ENCODE results near the gene SET. TPM values are rescaled to one million over a fixed set of nuclear protein-coding genes. Genes with fewer than 3 reads are reported as not detected.

SET gene
- total and polyA plus RNA-seq, 2 of the 8 experiments (the other 6 are each of a cell fraction or from before 2014, with no cell fraction given) = 466 to 1,345 TPM

GRCh38 chr9:128729302-128729701, 40.3 kb downstream of the SET start:
- 83% methylated on average over 5 of the region's 5 CpGs; no CpG with 5 or more reads in 1 of the 2 experiments for WGBS, 2 experiments (ENCODE audit: extremely low coverage in 1 of 2, insufficient coverage in 1 of 2, insufficient read length in 1 of 2, insufficient replicate concordance in 2 of 2, low coverage in 1 of 2, low lambda C conversion rate in 2 of 2, missing lambda C conversion rate in 1 of 2)
- Histone ChIP-seq H3K4me2 (ENCODE audit: insufficient read depth in 1 of 2, low read depth in 2 of 2, low read length in 2 of 2) (no peak overlapping the region), H3K9me3 (ENCODE audit: insufficient read depth in 2 of 2, low read depth in 1 of 2, low read length in 1 of 2) (no peaks in the 10 kb centered on the region), H2BK20ac (ENCODE audit: low read length) (no peak overlapping the region), H3K27me3 (replicated peaks in 1 of 4; ENCODE audit: control insufficient read depth in 3 of 4, extremely low read depth in 1 of 4, insufficient read depth in 3 of 4, low read length in 3 of 4) (no peaks in the 10 kb centered on the region), H2BK5ac (ENCODE audit: low read depth, low read length) (no peak overlapping the region), H3K27ac (ENCODE audit: low read depth, low read length) (no peak overlapping the region), H2AFZ (ENCODE audit: low read length) (no peak overlapping the region), H3K23me2 (ENCODE audit: low read depth, low read length) (peaks cover 3% of the 10 kb centered on the region; the same call in 1 of the 2 replicates), H3K36me3 (ENCODE audit: control insufficient read depth in 2 of 4, insufficient read depth in 4 of 4, low read length in 3 of 4) (peaks cover 0 to 2% (median under 1%) of the 10 kb centered on the region in 4 experiments; a peak in 1 of 8 replicates), H4K8ac (ENCODE audit: extremely low read depth, insufficient read depth, low read length) (no peak overlapping the region), H3K4me3 (ENCODE audit: extremely low read depth in 1 of 4, insufficient read depth in 2 of 4, low read depth in 3 of 4, low read length in 4 of 4) (no peak overlapping the region), H2AK5ac (ENCODE audit: low read depth, low read length) (no peak overlapping the region), H2BK15ac (ENCODE audit: low read length) (no peak overlapping the region), H3K9ac (replicated peaks in 1 of 4; ENCODE audit: extremely low read depth in 1 of 4, low read depth in 3 of 4, low read length in 3 of 4) (no peak overlapping the region), H3K23ac (ENCODE audit: insufficient read length) (no peak overlapping the region), H3K4me1 (replicated peaks in 1 of 4; ENCODE audit: control insufficient read depth in 3 of 4, insufficient read depth in 4 of 4, low read length in 3 of 4) (peaks cover 0 to 1% (median 0%) of the 10 kb centered on the region in 4 experiments; a peak in 1 of 7 replicates), H3K56ac (replicated peaks; ENCODE audit: insufficient read length, low read depth, low read length) (no peak overlapping the region), H3K4ac (replicated peaks; ENCODE audit: insufficient read length, low read depth, low read length) (no peak overlapping the region), H4K91ac (replicated peaks; ENCODE audit: insufficient read length, low read length) (no peak overlapping the region), H4K5ac (ENCODE audit: insufficient read length, low read depth, low read length) (no peak overlapping the region), H2BK120ac (replicated peaks; ENCODE audit: low read depth, low read length) (no peak overlapping the region), H3K79me1 (ENCODE audit: low read depth, low read length) (peaks cover 2% of the 10 kb centered on the region; the same call in 1 of the 2 replicates), H3K14ac (ENCODE audit: insufficient read length) (no peak overlapping the region), H3K18ac (ENCODE audit: extremely low read depth, low read length) (no peak overlapping the region), H4K20me1 (replicated peaks in 1 of 2; ENCODE audit: control insufficient read depth in 1 of 2, insufficient read depth in 2 of 2, low read length in 2 of 2) (no peaks in the 10 kb centered on the region), H2BK12ac (ENCODE audit: low read depth, low read length) (no peak overlapping the region), H3K79me2 (ENCODE audit: control insufficient read depth in 1 of 2, insufficient read depth in 2 of 2, low read length in 2 of 2) (no peaks in the 10 kb centered on the region)
- TF ChIP-seq HDAC6 (IDR thresholded peaks at IDR 0.05; ENCODE audit: low read depth, low read length) = no peak
- no peak for TF ChIP-seq ASH2L (IDR thresholded peaks at IDR 0.05; ENCODE audit: low read length)
- TF ChIP-seq GABPA (IDR thresholded peaks at IDR 0.05; ENCODE audit: borderline replicate concordance, insufficient read depth, low read length) = no peak
- TF ChIP-seq MAFK (IDR thresholded peaks at IDR 0.05; ENCODE audit: low read depth, low read length) = no peak
- TF ChIP-seq RNF2 (IDR thresholded peaks at IDR 0.05; ENCODE audit: borderline replicate concordance, low read depth, low read length, missing control alignments, poor library complexity, severe bottlenecking) = no peak
- no peak for TF ChIP-seq CREB1 (IDR thresholded peaks at IDR 0.05)
- TF ChIP-seq CBX8 (IDR thresholded peaks at IDR 0.05; ENCODE audit: borderline replicate concordance, low read depth, low read length) = no peak
- DNase-seq (ENCODE audit: low read depth in 1 of 2, low spot score in 2 of 2) = no peak
- POLR2A ChIA-PET (ENCODE audit: partially characterized antibody) = interaction anchor here (0.6 to 1.8 kb wide), 5 partner anchors 18 to 158 kb away, joined by 3 to 4 read pairs (median 4); no protein-coding TSS in a partner anchor
- FAIRE-seq = no peak
- CTCF ChIA-PET (ENCODE audit: partially characterized antibody) = interaction anchor here (0.5 to 2.6 kb wide), 5 partner anchors 33 to 124 kb away, joined by 3 to 9 read pairs (median 3); no protein-coding TSS in a partner anchor

All from H1 (cell line).